DOHH2 (cell line): ENCODE measurements around the gene ADGRA1.

ENCODE experiments used
- CTCF ChIP-seq: fragments of 200-600 bp; sonication (generic); IDR thresholded peaks from one replicate; pipeline ENCODE4 v1.5.1; 2014; ENCODE audit warnings: antibody characterized with exemption, mild to moderate bottlenecking, low read depth, low read length; ENCODE audit not compliant: poor library complexity, severe bottlenecking
- EZH2phosphoT487 ChIP-seq: fragments of 200-600 bp; sonication (generic); IDR thresholded peaks from 2 replicates; pipeline ENCODE4 v1.6.1; 2017; ENCODE audit warnings: borderline replicate concordance, mild to moderate bottlenecking, antibody characterized with exemption, low read length, moderate library complexity, mixed read lengths

GRCh38 chr10:133161486-133162109, 73.9 kb downstream of the ADGRA1 start:
- TF ChIP-seq CTCF: no peak
- no peak for TF ChIP-seq EZH2phosphoT487
